ENCODE measurements around the gene CACNA1G. TPM values are rescaled to one million over a fixed set of nuclear protein-coding genes. Genes with fewer than 3 reads are reported as not detected.
A peak's percentile ranks its signal among the peaks of the same experiment; 100 is the strongest.

The CACNA1G gene
- total RNA-seq, 1 experiment from 2014 or later, result 0.04 TPM

DNA sequence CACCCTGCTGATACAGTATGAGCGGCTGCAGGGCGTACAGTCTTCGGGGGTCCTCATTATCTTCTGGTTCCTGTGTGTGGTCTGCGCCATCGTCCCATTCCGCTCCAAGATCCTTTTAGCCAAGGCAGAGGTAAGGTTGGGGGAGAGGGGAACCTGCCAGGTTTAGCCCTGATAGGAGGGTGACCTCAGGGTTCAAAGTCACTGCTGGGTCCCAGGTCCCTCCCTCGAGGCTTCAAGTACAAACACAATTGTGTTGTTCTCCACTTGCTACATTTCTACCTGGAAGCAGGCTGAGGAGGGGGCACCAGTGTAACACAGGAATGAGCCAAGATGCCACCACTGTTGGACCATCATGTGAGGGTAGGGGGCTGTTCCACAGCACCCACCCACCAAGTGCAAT, 96.5 kb downstream of the CACNA1G start:
- Histone ChIP-seq H3K9ac (ENCODE audit: low read length) (no peak overlapping the region), H3K79me2 (ENCODE audit: low read length) (no peaks in the 10 kb centered on the region), H3K9me2 (replicated peaks; ENCODE audit: low read length) (no peaks in the 10 kb centered on the region), H3K4me2 (ENCODE audit: low read length) (no peak overlapping the region), H3K36me3 (ENCODE audit: low read depth, low read length) (peaks cover 4% of the 10 kb centered on the region; the same call in 1 of the 2 replicates), H3F3A (ENCODE audit: low read length, unreplicated experiment) (no peaks in the 10 kb centered on the region), H4K20me1 (ENCODE audit: low read length) (no peaks in the 10 kb centered on the region), H3K4me1 (ENCODE audit: insufficient read depth, low read length) (peaks cover 25% of the 10 kb centered on the region), H2AFZ (ENCODE audit: low read length) (no peak overlapping the region), H3K4me3 (ENCODE audit: low read length) (no peak overlapping the region), H3K9me3 (ENCODE audit: low read length) (no peaks in the 10 kb centered on the region), H3K27me3 (ENCODE audit: low read length) (no peaks in the 10 kb centered on the region), H3K27ac (ENCODE audit: low read length) (no peak overlapping the region)
- CTCF ChIA-PET, result no interaction called here
- BruUV-seq (replicated peaks), result TSS peak; percentile 3
- intact Hi-C loops (cut with micrococcal nuclease), result no loop called here
- no peak for ATAC-seq
- no peak for DNase-seq
- POLR2A ChIA-PET (ENCODE audit: unreplicated experiment), result no interaction called here
- TF ChIP-seq, protein P1, sequence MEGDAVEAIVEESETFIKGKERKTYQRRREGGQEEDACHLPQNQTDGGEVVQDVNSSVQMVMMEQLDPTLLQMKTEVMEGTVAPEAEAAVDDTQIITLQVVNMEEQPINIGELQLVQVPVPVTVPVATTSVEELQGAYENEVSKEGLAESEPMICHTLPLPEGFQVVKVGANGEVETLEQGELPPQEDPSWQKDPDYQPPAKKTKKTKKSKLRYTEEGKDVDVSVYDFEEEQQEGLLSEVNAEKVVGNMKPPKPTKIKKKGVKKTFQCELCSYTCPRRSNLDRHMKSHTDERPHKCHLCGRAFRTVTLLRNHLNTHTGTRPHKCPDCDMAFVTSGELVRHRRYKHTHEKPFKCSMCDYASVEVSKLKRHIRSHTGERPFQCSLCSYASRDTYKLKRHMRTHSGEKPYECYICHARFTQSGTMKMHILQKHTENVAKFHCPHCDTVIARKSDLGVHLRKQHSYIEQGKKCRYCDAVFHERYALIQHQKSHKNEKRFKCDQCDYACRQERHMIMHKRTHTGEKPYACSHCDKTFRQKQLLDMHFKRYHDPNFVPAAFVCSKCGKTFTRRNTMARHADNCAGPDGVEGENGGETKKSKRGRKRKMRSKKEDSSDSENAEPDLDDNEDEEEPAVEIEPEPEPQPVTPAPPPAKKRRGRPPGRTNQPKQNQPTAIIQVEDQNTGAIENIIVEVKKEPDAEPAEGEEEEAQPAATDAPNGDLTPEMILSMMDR (conservative IDR thresholded peaks at IDR 0.05; ENCODE audit: low read depth, low read length), result no peak
- TF ChIP-seq EZH2phosphoT487 (IDR thresholded peaks at IDR 0.05; ENCODE audit: borderline replicate concordance, low read length), result no peak
- no peak for TF ChIP-seq EZH2 (IDR thresholded peaks at IDR 0.05; ENCODE audit: low read length, unreplicated experiment)

DNA sequence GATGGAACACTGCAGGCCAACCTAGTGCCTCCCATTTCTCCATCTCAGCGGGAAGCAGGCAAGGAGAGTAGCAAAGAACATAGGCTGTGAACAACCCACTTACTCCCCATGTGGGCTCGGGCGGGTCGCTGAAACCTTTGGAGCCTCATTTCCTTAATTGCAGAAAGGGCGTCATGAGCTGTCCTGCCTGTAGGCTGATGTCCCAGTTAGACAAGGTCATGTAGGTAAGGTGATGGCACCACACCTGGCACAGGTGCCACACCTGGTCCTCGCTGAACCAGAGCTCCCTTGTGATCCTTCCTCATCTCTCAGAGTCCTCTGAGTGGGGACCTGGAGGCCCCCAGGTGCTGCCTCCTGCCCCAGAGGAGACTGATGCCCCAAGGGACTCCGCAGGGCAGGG, 97.1 kb downstream of the CACNA1G start:
- no TSS peak for BruUV-seq (replicated peaks)
- Histone ChIP-seq H3K4me3 (ENCODE audit: low read length) (no peak overlapping the region), H3K9ac (ENCODE audit: low read length) (no peak overlapping the region), H4K20me1 (ENCODE audit: low read length) (no peaks in the 10 kb centered on the region), H3K9me2 (replicated peaks; ENCODE audit: low read length) (no peaks in the 10 kb centered on the region), H3F3A (ENCODE audit: low read length, unreplicated experiment) (no peaks in the 10 kb centered on the region), H2AFZ (ENCODE audit: low read length) (no peak overlapping the region), H3K9me3 (ENCODE audit: low read length) (no peaks in the 10 kb centered on the region), H3K27ac (ENCODE audit: low read length) (no peak overlapping the region), H3K79me2 (ENCODE audit: low read length) (no peaks in the 10 kb centered on the region), H3K36me3 (ENCODE audit: low read depth, low read length) (peaks cover 2% of the 10 kb centered on the region; the same call in 1 of the 2 replicates), H3K4me1 (ENCODE audit: insufficient read depth, low read length) (peaks cover 31% of the 10 kb centered on the region), H3K4me2 (ENCODE audit: low read length) (no peak overlapping the region), H3K27me3 (ENCODE audit: low read length) (no peaks in the 10 kb centered on the region)
- TF ChIP-seq EZH2 (IDR thresholded peaks at IDR 0.05; ENCODE audit: low read length, unreplicated experiment) (no peak), EZH2phosphoT487 (IDR thresholded peaks at IDR 0.05; ENCODE audit: borderline replicate concordance, low read length) (no peak)
- TF ChIP-seq, protein P1 (conservative IDR thresholded peaks at IDR 0.05; ENCODE audit: low read depth, low read length), result no peak
- DNase-seq (no peak), ATAC-seq (no peak)
- ChIA-PET POLR2A (ENCODE audit: unreplicated experiment) (no interaction called here), CTCF (no interaction called here)
- intact Hi-C loops (cut with micrococcal nuclease), result no loop called here

DNA sequence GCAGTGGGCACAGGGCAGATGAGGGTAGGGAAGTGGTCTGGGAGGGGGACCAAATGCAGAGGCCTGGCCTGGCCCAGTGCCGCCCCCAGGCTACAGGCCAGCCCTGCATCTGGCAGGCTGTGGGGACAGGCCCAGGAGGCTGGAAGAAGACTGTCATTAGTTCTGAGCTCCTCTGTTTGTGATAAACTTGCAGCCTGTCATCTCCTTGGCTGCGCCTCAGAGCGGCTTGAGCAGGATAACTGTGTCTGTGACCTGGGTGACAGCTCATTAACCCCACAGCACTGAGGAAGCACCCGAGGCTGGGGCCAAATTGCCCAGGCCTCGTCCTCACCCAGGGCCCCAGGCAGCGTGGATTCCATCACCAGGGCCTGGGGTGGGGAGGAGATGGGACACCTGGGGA, 98.1 kb downstream of the CACNA1G start:
- H3K9me3 ChIP-seq (ENCODE audit: low read length), result no peaks in the 10 kb centered on the region
- DNase-seq, result no peak
- H3K4me3 ChIP-seq (ENCODE audit: low read length), result no peak overlapping the region
- no peak for ATAC-seq
- no peak overlapping the region for H3K4me2 ChIP-seq (ENCODE audit: low read length)
- no peaks in the 10 kb centered on the region for H3F3A ChIP-seq (ENCODE audit: low read length, unreplicated experiment)
- BruUV-seq (replicated peaks), result no TSS peak
- no peaks in the 10 kb centered on the region for H3K27me3 ChIP-seq (ENCODE audit: low read length)
- H3K9me2 ChIP-seq (replicated peaks; ENCODE audit: low read length), result no peaks in the 10 kb centered on the region
- ChIA-PET POLR2A (ENCODE audit: unreplicated experiment) (no interaction called here), CTCF (no interaction called here)
- no peaks in the 10 kb centered on the region for H4K20me1 ChIP-seq (ENCODE audit: low read length)
- TF ChIP-seq EZH2phosphoT487 (IDR thresholded peaks at IDR 0.05; ENCODE audit: borderline replicate concordance, low read length) (no peak), EZH2 (IDR thresholded peaks at IDR 0.05; ENCODE audit: low read length, unreplicated experiment) (no peak)
- TF ChIP-seq, protein P1 (conservative IDR thresholded peaks at IDR 0.05; ENCODE audit: low read depth, low read length), result no peak
- intact Hi-C loops (cut with micrococcal nuclease), result no loop called here
- no peaks in the 10 kb centered on the region for H3K79me2 ChIP-seq (ENCODE audit: low read length)
- peaks cover 37% of the 10 kb centered on the region for H3K4me1 ChIP-seq (ENCODE audit: insufficient read depth, low read length)
- no peak overlapping the region for H3K9ac ChIP-seq (ENCODE audit: low read length)
- no peak overlapping the region for H2AFZ ChIP-seq (ENCODE audit: low read length)
- no peaks in the 10 kb centered on the region; the same call in 1 of the 2 replicates for H3K36me3 ChIP-seq (ENCODE audit: low read depth, low read length)
- no peak overlapping the region for H3K27ac ChIP-seq (ENCODE audit: low read length)

Measured in PC-3 (cell line).